ENCODE results near the gene PVALB.

DNA sequence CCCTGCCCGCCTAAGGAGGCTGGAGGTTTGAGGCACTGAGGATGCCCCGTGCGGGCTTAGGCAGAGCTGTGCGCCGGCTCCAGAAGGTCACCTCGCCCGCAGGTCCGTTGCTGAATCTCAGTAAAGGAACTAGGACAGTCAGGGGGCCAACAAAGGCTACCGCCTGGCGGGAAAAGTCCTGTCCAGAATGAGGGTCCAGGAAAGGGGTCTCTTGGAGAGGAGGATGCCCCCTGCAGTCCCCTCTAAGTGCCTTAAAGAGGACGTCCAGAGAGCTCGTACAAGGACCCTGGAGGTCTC lies 548 bp downstream of the PVALB start:
- no peak for TF ChIP-seq CTCF (IDR thresholded peaks at IDR 0.05; ENCODE audit: poor library complexity)
- TF ChIP-seq EZH2 (IDR thresholded peaks at IDR 0.05; ENCODE audit: borderline replicate concordance): no peak

All from hepatocyte (in vitro differentiated cells).